T47D (cell line): ENCODE results near the gene WWTR1.

ENCODE experiments used
- DNase-seq, 2 experiments: peaks; one replicate each; pipeline versions ENCODE4 v3.0.0 to v3.0.0-alpha.2; 2011 to 2012; ENCODE audit warnings: low read depth in 1 of 2, low spot score in 1 of 2
- JUND ChIP-seq: IDR thresholded peaks from 2 replicates; pipeline ENCODE4 v1.6.1; 2012; ENCODE audit warnings: low read depth
- in situ Hi-C: cut with HindIII; loops from 2 replicates; pipeline ENCODE4 v1.10.0; 2016; ENCODE audit warnings: low sequenced_read_pairs, low pct_unique_long_range_greater_than_20kb

The WWTR1 gene

DNA sequence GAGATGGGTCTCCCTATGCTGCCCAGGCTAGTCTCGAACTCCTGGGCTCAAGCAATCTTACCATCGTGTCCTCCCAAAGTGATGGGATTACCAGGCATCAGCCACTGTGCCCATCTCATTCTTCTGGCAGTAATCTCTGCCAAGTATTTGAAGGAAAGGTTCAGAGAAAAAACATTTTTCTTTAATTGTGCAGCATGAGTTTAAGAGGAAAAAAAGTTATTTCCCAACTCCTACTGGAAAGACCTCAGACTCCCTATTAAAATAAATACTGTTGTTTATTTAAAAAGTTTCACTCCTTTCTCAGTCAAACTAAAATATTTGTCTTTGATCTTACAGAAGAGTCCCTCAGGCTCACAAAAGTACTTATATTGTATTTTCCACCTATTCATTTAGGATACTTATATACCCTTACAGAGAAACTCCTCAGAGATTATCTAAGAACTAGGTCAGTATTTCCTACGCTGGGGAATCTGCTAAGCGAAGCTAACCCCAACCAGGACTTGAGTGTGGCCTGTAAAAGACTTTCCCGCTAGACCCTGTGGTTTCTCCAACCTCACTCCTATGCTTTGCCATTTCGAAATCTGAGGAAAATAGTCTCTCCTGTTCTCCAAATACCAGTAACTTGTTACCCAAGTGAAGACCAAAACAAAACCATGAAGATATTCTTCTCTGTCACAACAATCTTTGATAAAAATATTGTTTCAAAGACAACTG lies 28.7 kb downstream of the WWTR1 start:
- in situ Hi-C loops, result no loop called here
- TF ChIP-seq JUND, result no peak
- DNase-seq, result no peak

DNA sequence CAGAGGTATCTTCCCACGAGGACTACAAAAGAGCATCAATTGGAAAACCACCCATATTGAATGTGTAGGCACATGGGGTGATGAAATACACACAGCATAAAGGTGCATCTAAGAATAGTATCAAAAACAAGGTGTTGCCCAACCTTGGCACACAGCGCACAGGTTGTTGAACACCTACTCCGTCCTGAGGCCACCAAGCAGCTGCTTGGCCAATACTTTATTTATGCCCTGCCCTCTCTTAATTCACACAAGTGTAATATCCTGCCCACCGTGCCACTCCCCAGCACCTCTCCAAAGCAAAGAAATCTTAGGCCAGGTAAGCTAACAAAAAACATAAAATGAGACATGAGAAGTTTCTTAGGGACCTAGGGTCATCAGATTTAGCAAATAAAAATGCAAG lies 31.2 kb downstream of the WWTR1 start:
- DNase-seq, result no peak
- TF ChIP-seq JUND, result no peak
- in situ Hi-C loops, result no loop called here

DNA sequence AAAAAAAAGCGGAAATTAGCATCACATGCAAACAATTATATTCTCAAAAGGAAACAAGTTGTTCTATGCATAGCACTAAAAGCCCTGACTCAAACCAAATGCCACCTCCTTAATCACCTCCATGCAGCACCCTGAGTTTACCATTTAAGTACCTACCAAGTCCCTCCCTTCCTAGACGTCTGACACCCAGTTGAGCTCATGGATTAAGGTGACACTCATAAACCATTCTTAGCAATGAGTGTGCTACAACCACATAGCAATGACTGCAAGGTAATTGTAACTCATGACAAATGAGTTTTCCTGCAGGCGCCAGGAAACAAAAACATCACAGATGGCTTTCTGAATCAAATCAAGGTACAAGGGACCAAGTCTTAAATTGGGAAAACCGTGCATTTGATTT lies 32.0 kb downstream of the WWTR1 start:
- in situ Hi-C loops, result no loop called here
- DNase-seq, result no peak
- no peak for TF ChIP-seq JUND

DNA sequence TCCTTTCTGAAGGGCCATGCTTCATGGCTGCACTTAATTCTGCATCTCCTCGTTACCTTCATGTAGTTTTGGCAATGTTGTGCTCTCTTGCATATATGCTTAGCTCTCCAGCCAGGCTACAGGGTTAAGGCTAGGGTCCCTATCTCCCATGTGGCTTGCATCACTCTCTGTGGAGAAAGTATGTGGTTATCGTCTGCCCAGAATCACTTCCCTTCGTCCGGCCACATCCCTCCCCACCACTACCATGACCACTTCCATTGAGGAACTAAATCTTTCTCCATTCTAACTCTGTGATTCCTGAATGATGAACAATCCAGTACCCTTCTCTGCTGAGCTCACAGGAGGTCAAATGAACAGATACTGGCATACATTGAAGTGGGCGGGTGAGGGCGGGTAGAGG lies 34.0 kb downstream of the WWTR1 start:
- DNase-seq, result no peak
- in situ Hi-C loops, result no loop called here
- TF ChIP-seq JUND, result no peak

DNA sequence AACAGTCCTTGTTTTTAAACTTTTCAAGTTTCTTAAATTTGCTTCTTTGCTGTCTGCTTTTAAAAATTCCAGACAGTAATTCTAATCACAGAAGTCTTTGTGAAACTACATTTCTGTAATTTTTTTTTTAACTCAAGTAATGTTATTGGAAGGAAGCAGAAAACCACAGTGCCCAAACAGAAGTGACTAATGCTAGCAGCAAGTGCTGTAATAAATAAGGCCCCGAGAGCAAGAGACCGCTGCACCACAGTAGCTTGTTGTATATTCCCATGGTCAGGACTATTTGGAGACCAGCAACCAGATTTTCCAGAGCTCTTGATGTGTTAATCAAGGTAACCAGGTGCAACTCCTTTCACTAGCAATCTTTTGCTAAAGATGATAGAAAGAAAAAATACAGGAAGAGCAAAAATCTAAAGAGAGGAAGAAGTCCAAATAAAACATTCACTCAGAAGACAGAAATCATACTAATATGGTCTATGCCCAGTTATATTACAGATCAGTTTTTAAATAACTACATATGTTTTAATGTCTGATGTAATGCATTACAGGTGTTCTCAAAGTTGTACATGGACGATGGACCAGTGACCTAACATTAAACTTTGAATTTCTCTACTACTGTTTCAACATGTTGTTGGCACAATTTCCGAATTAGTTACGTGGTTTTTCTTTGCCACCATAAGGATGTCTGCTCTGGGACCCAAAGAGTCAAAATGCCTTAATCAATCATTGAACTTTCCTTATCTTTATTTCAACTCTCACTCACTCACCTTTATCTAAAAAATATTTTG lies 36.4 kb downstream of the WWTR1 start:
- no peak for TF ChIP-seq JUND
- in situ Hi-C loops, result no loop called here
- DNase-seq, result no peak

DNA sequence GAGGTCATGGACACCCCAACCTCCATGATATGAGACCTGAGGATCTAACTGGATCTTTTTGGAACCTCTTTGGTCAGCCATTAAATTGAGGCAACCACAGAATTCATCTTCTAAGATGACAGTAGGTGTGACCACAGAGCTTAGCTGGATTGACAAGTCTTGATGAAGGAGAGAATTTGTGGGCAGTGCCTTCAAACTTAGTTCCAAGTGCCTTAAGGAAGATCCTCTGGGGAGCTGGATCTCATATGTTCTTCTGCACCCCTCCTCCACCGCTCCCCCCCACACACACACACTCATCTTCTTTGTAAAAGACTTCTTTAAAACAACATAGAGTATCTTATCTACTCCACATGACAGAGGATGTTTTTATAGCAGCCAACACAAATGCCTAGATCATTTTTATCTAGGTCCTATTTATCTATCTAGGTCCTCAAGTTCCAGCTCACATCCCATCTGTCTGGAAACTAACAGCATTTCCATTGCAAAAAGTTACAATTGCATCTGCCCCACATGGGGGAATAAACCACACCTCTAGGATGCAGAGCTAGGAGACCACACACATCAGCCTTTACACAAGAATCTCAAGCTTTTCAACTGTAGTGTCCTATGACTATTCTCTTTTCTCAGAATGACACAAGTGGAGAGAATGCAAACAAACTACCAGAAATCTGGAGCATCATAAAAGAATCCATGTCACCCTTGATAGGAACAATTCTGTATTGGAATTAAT lies 37.4 kb downstream of the WWTR1 start:
- TF ChIP-seq JUND, result no peak
- in situ Hi-C loops, result no loop called here
- no peak for DNase-seq

DNA sequence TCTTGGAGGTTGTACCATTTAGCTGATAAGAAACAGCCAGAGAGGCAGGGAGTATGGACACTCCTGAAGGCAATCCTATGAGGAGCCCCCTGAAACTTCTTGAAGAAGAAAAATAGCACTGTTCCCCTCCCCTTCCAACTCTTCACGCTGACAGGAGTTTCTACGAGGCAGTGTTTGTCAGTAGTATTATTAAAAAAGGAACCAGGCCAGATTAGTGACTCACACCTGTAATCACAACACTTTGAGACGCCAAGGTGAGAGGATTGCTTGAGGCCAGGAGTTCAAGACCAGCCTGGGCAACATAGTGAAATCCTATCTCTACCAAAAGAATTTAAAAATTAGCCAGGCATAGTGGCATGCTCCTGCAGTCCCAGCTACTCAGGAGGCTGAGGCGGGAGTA lies 38.7 kb downstream of the WWTR1 start:
- no peak for TF ChIP-seq JUND
- in situ Hi-C loops, result no loop called here
- no peak for DNase-seq

DNA sequence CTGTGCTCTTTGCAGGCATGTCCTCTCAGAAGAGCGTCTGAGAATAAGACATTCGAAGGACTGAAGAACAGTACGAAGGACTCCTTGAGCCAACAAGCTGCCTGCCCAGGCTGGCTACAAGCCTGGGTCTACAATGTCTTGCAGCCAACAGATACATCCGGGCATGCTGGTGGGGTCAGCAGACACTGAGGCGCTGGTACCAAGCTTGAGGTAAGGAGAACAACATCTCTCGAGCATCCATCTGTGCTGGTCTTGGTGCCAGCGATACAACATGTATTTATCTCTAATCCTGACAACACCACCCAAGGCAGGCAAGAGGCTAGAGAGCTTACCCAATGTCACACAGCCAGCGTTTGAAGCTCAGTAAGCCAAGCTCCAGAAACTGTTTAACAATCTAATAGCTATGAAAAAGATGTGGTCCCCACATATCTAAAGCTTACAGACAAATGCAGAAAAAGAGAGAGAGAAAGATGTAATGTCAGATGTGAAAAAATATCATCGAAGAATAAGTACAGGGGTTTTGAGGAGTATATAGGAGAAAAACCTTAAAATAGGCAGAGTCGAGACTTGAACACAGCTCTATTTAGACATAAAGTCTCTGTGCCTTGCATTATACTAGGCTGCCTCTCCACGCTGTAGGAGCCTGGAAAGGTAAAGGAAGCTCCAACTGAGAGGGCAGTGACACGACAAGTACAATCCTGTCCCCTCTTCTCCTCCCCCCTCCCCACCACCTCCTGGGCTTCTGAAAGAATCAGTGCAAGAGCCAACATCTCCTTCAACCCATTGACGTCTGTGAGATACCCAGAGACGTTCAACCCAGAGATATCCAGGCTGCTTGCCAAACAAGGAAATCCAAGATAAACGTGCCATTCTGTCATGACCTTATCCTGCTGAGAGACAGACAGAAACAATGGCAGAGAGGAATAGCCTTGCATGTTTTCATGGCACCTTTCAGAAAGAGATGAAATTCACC lies 39.4 kb downstream of the WWTR1 start:
- peak in 1 of 2 experiments; percentile 27 for DNase-seq
- in situ Hi-C loops, result no loop called here
- TF ChIP-seq JUND, result no peak

DNA sequence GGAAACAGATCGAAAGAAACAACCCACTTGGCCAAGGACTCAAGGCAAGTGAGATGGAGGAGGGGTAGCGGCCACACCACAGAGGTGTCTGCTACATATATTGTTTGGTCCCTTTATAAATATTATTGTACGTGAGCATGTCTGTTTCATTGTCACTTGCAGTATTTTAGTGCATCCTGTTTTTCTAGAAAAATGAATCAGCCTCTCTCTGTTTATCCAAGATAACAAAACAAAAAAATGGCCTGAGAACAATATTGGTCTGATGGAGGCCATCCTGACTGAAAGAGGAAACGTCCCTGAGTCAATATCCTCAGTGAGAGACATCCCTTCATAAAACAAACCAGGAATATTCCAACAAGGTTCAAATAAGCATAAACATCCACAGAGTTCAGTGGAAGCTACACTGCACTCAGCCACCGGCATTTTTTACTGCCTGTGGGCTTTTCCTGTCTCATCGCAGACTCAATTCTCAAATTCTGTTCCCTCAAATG lies 42.0 kb downstream of the WWTR1 start:
- no peak for TF ChIP-seq JUND
- no peak for DNase-seq
- in situ Hi-C loops, result no loop called here

DNA sequence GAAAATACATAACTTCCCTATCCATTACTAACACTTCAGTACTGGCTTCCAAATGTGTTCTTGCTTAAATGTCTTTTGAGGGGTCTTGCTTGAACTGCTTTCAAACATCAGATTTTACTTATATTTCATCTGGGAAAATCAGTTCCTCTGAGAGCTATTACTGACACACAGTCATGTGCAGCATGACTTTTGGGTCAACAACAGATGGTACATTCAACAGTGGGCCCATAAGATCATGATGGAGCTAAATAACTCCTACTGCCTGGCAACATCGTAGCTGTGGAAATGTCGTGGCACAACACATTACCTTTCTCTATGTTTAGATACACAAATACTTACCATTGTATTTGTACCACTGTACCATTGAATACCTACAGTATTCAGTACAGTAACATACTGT lies 43.8 kb downstream of the WWTR1 start:
- TF ChIP-seq JUND, result no peak
- no peak for DNase-seq
- in situ Hi-C loops, result no loop called here

DNA sequence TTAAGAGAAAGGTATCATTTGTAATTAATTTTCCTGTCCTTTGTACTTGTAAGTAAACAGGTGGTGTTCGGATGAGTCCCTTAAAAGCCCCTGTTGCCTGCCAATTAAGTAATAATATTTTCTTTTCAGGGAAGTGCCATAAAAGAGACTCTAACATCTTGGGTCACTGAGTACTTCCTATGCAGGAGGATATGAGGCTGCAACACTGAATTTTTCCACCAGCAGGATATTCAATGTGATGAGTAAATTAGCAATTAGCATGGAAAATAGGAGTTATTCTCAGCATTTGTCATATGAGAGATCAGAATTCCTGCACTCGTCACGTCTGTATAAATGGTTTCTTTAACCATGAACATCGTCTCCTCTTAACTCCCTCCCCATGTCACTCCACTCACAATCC lies 45.4 kb downstream of the WWTR1 start:
- DNase-seq, result no peak
- in situ Hi-C loops, result no loop called here
- no peak for TF ChIP-seq JUND

DNA sequence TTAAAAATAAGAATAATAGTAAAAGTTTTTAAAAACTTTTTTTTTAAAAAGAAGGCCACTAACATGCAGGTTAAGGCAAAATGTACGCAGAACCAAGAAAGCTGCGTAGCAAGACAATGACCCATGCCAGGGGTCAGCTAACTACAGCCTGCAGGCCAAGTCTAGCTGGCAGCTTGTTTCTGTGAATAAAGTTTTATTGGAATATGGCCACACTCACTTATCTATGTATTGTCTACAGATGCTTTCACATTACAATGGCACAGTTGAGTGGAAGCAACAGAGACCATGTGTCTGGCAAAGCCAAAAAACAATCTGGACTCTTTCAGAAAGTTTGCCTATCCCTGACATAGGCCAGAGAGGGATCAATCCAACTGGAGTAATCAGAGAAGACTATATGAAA lies 46.7 kb downstream of the WWTR1 start:
- no peak for TF ChIP-seq JUND
- in situ Hi-C loops, result no loop called here
- no peak for DNase-seq
